SK-N-SH (cell line): ENCODE results near the gene ACACB. TPM values are rescaled to one million over a fixed set of nuclear protein-coding genes. Genes with fewer than 3 reads are reported as not detected.

Experiments
- CTCF ChIA-PET: fragments of 300-600, 350-600 bp; formaldehyde crosslinking; extraction: SDS; loops from one replicate; lab custom pipeline; 2021; lab: Yijun Ruan, JAX
- POLR2A ChIA-PET: fragments of 350-600 bp; sonication (Branson Sonifier 250); formaldehyde crosslinking; extraction: SDS; loops from one replicate; lab custom pipeline; 2020; ENCODE audit warnings: antibody characterized with exemption, inconsistent platforms; lab: Yijun Ruan, JAX
- DNase-seq: peaks from one replicate; pipeline ENCODE4 v3.0.0; 2012
- H2AFZ ChIP-seq: fragments of 200-600 bp; sonication (generic); 2 replicates; pipeline ENCODE4 v1.8.1; 2016; ENCODE audit warnings: antibody characterized with exemption, mild to moderate bottlenecking, low read depth
- H3F3A ChIP-seq: fragments of 200-600 bp; sonication (generic); replicated peaks from 2 replicates; pipeline ENCODE3; 2016; ENCODE audit warnings: antibody characterized with exemption, mild to moderate bottlenecking; ENCODE audit not compliant: insufficient read depth
- H3K27ac ChIP-seq, 2 experiments: fragments of 200-500 bp in 1 of 2; fragments of 200-600 bp in 1 of 2; sonication (Bioruptor generic) in 1 of 2; sonication (generic), shearing (Covaris generic) in 1 of 2; 2 replicates each; pipeline versions ENCODE4 v1.5.1 to v1.6.1; 2014 to 2016; ENCODE audit warnings: low read depth in 2 of 2, inconsistent platforms in 1 of 2, low read length in 1 of 2, mild to moderate bottlenecking in 1 of 2, mixed read lengths in 1 of 2
- H3K27me3 ChIP-seq: fragments of 200-600 bp; sonication (generic), shearing (Covaris generic); 2 replicates; pipeline ENCODE4 v1.6.1; 2016; ENCODE audit warnings: mixed run types; ENCODE audit not compliant: insufficient read depth
- H3K36me3 ChIP-seq, 2 experiments: fragments of 200-500 bp in 1 of 2; fragments of 200-600 bp in 1 of 2; sonication (Bioruptor generic) in 1 of 2; sonication (generic) in 1 of 2; replicated peaks in 1 of 2; 2 replicates each; pipeline versions ENCODE3 to v1.5.1; 2014 to 2016; ENCODE audit warnings: low read length in 1 of 2, mild to moderate bottlenecking in 1 of 2; ENCODE audit not compliant: insufficient read depth in 2 of 2, control insufficient read depth in 1 of 2
- H3K4me1 ChIP-seq, 2 experiments: fragments of 200-500 bp in 1 of 2; fragments of 200-600 bp in 1 of 2; sonication (Bioruptor generic) in 1 of 2; sonication (generic), shearing (Covaris generic) in 1 of 2; 2 replicates each; pipeline versions ENCODE4 v1.5.1 to v1.6.1; 2014 to 2016; ENCODE audit warnings: low read depth in 1 of 2, low read length in 1 of 2, mixed run types in 1 of 2; ENCODE audit not compliant: insufficient read depth in 2 of 2, control insufficient read depth in 1 of 2
- H3K4me2 ChIP-seq: fragments of 200-600 bp; sonication (generic), shearing (Covaris generic); 2 replicates; pipeline ENCODE4 v1.6.1; 2017; ENCODE audit warnings: mixed run types
- H3K4me3 ChIP-seq, 2 experiments: fragments of 200-500 bp in 1 of 2; fragments of 200-600 bp in 1 of 2; sonication (Bioruptor generic) in 1 of 2; sonication (generic), shearing (Covaris generic) in 1 of 2; 2 replicates each; pipeline versions ENCODE4 v1.5.1 to v1.8.1; 2014 to 2016; ENCODE audit warnings: low read depth in 2 of 2, inconsistent platforms in 1 of 2, low read length in 1 of 2, mild to moderate bottlenecking in 1 of 2, mixed read lengths in 1 of 2, moderate library complexity in 1 of 2
- H3K79me2 ChIP-seq: fragments of 200-600 bp; sonication (generic); 2 replicates; pipeline ENCODE4 v1.8.1; 2017; ENCODE audit warnings: mild to moderate bottlenecking; ENCODE audit not compliant: insufficient read depth
- H3K9ac ChIP-seq: fragments of 200-600 bp; sonication (generic); 2 replicates; pipeline ENCODE4 v1.6.1; 2017; ENCODE audit warnings: mixed run types
- H3K9me2 ChIP-seq: fragments of 200-600 bp; sonication (generic); 2 replicates; pipeline ENCODE4 v1.6.1; 2017; ENCODE audit warnings: mixed run types
- H3K9me3 ChIP-seq: fragments of 200-600 bp; sonication (generic); 2 replicates; pipeline ENCODE4 v1.6.1; 2017; ENCODE audit warnings: mixed run types, mild to moderate bottlenecking, moderate library complexity
- H4K20me1 ChIP-seq: fragments of 200-600 bp; sonication (generic); 2 replicates; pipeline ENCODE4 v1.6.1; 2017; ENCODE audit warnings: mild to moderate bottlenecking, mixed run types; ENCODE audit not compliant: insufficient read depth
- ELF1 ChIP-seq: IDR thresholded peaks from 2 replicates; pipeline ENCODE4 v1.4.0; 2012
- FOXJ3 ChIP-seq: sonication (generic); formaldehyde crosslinking; IDR thresholded peaks from 2 replicates; pipeline ENCODE4 v1.5.1; 2020; ENCODE audit warnings: mild to moderate bottlenecking, missing genetic modification reagents
- FOXM1 ChIP-seq: IDR thresholded peaks from 2 replicates; pipeline ENCODE4 v1.4.0; 2012; ENCODE audit warnings: low read depth, mild to moderate bottlenecking
- GATA2 ChIP-seq: sonication (generic); formaldehyde crosslinking; IDR thresholded peaks from 2 replicates; pipeline ENCODE4 v1.5.0; 2020; ENCODE audit warnings: mild to moderate bottlenecking, missing genetic modification reagents
- IRF3 ChIP-seq: fragments of 150-350 bp; IDR thresholded peaks from 2 replicates; pipeline ENCODE4 v1.6.1; 2016; ENCODE audit warnings: mild to moderate bottlenecking, low read depth, low read length
- MAX ChIP-seq: IDR thresholded peaks from 2 replicates; pipeline ENCODE4 v1.4.0; 2012; ENCODE audit warnings: low read depth
- MEF2A ChIP-seq: IDR thresholded peaks from 2 replicates; pipeline ENCODE4 v1.4.0; 2012; ENCODE audit warnings: low read depth, borderline replicate concordance
- NRF1 ChIP-seq: IDR thresholded peaks from 2 replicates; pipeline ENCODE4 v1.6.1; 2012; ENCODE audit warnings: low read depth, mild to moderate bottlenecking, low read length
- PBX3 ChIP-seq: IDR thresholded peaks from 2 replicates; pipeline ENCODE4; 2012
- POLR2AphosphoS5 ChIP-seq: IDR thresholded peaks from 2 replicates; pipeline ENCODE4 v1.6.1; 2012; ENCODE audit warnings: low read depth, low read length
- RXRA ChIP-seq: IDR thresholded peaks from 2 replicates; pipeline ENCODE4 v1.4.0; 2012; ENCODE audit warnings: low read depth, mild to moderate bottlenecking, borderline replicate concordance
- SIN3A ChIP-seq: IDR thresholded peaks from 2 replicates; pipeline ENCODE4 v1.6.1; 2012; ENCODE audit warnings: low read depth, mild to moderate bottlenecking, low read length, moderate library complexity, borderline replicate concordance
- SMC3 ChIP-seq: IDR thresholded peaks from 2 replicates; pipeline ENCODE4 v1.6.1; 2012; ENCODE audit warnings: low read depth, low read length, improper control_type of control experiment
- TAF1 ChIP-seq: IDR thresholded peaks from 2 replicates; pipeline ENCODE4 v1.6.1; 2012; ENCODE audit warnings: low read depth, mild to moderate bottlenecking, low read length, moderate library complexity, borderline replicate concordance
- TEAD4 ChIP-seq: IDR thresholded peaks from 2 replicates; pipeline ENCODE4 v1.4.0; 2012; ENCODE audit warnings: mild to moderate bottlenecking, borderline replicate concordance; ENCODE audit not compliant: insufficient read depth
- USF1 ChIP-seq: IDR thresholded peaks from 2 replicates; pipeline ENCODE4 v1.4.0; 2012; ENCODE audit warnings: low read depth, borderline replicate concordance
- USF2 ChIP-seq: fragments of 150-350 bp; IDR thresholded peaks from 2 replicates; pipeline ENCODE4 v1.6.1; 2017; ENCODE audit warnings: antibody characterized with exemption, low read length, low read depth, borderline replicate concordance
- ZBTB33 ChIP-seq: IDR thresholded peaks from 2 replicates; pipeline ENCODE4 v1.4.0; 2012; ENCODE audit warnings: low read depth, borderline replicate concordance
- WGBS: methylation state at CpG from one replicate; pipeline ENCODE4 v1.1.6; 2017; ENCODE audit warnings: low lambda C conversion rate; 5-methylcytosine and 5-hydroxymethylcytosine counted together
- polyA plus RNA-seq, 3 experiments: library from polyadenylated mRNA; depleted of rRNA; stranded (reverse); fragments of >200 nt; gene quantifications; 2 replicates each; pipeline ENCODE4 v1.2.3, GENCODE V29; 2012

Gene ACACB
- polyA plus RNA-seq, 1 of the 3 experiments (the other 2 are of a cell fraction) = 6.1 TPM

- no peaks in the 10 kb centered on the region for H3K4me1 ChIP-seq
Observed at GRCh38 chr12:109239179-109239578, 122.8 kb downstream of the ACACB start.

More at GRCh38 chr12:109239179-109239578, 122.8 kb downstream of the ACACB start:
- Histone ChIP-seq H3K27ac (no peak overlapping the region), H4K20me1 (no peaks in the 10 kb centered on the region), H3F3A (no peaks in the 10 kb centered on the region), H3K4me2 (no peak overlapping the region), H3K9ac (no peak overlapping the region), H3K9me2 (no peaks in the 10 kb centered on the region), H3K9me3 (no peaks in the 10 kb centered on the region), H2AFZ (no peak overlapping the region), H3K36me3 (peaks cover 0 to 12% of the 10 kb centered on the region in 2 experiments), H3K79me2 (no peaks in the 10 kb centered on the region), H3K4me3 (no peak overlapping the region), H3K27me3 (no peaks in the 10 kb centered on the region)
- no peak for DNase-seq
- ChIA-PET POLR2A (no interaction called here), CTCF (interaction anchor here (1.0 kb wide), 1 partner anchor 183 kb away, joined by 3 read pairs; no protein-coding TSS in a partner anchor)
- WGBS = 93% methylated on average over 4 of the region's 4 CpGs
- TF ChIP-seq SMC3 (no peak), FOXJ3 (CRISPR knock-in tag) (no peak), IRF3 (no peak), POLR2AphosphoS5 (no peak), SIN3A (no peak), MEF2A (no peak), PBX3 (no peak), TEAD4 (no peak), TAF1 (no peak), USF2 (no peak), NRF1 (no peak), GATA2 (CRISPR knock-in tag) (no peak), MAX (no peak), RXRA (no peak), USF1 (no peak), ZBTB33 (no peak), FOXM1 (no peak), ELF1 (no peak)
